Psoas muscle (tissue), 8 donors: Measurements from ENCODE around the gene KPNA6. TPM values are rescaled to one million over a fixed set of nuclear protein-coding genes. Genes with fewer than 3 reads are reported as not detected.

ENCODE experiments used
- ATAC-seq, 4 donors: fragments of 200-7000 bp; cut with Tn5 transposase; one replicate each; pipeline ENCODE4 v1.9.1; 2020; ENCODE audit warnings: moderate library complexity in 3 of 4, mild to moderate bottlenecking in 2 of 4
- DNase-seq, 2 donors: peaks; one replicate each; pipeline ENCODE4 v3.0.0-alpha.2; 2020
- H3K27ac ChIP-seq: fragments of 200-600 bp; one replicate; pipeline ENCODE4 v1.8.0; 2022
- H3K27me3 ChIP-seq, 3 donors: fragments of 200-600 bp in 1 of 3; one replicate each; pipeline versions ENCODE4 v1.6.1 to v1.8.0; 2013 to 2022; ENCODE audit warnings: low read length in 2 of 3, mild to moderate bottlenecking in 2 of 3, moderate library complexity in 1 of 3; ENCODE audit not compliant: insufficient read depth in 3 of 3
- H3K36me3 ChIP-seq, 2 donors: fragments of 200-600 bp in 1 of 2; one replicate each; pipeline versions ENCODE4 v1.6.1 to v1.8.0; 2013 to 2022; ENCODE audit warnings: low read depth in 1 of 2, mild to moderate bottlenecking in 1 of 2, moderate library complexity in 1 of 2; ENCODE audit not compliant: insufficient read depth in 1 of 2
- H3K4me1 ChIP-seq: fragments of 200-600 bp; one replicate; pipeline ENCODE4 v1.8.0; 2022
- H3K4me3 ChIP-seq: fragments of 200-600 bp; one replicate; pipeline ENCODE4 v1.8.0; 2022; ENCODE audit warnings: mild to moderate bottlenecking
- H3K9me3 ChIP-seq: fragments of 200-600 bp; one replicate; pipeline ENCODE4 v1.8.0; 2022
- CTCF ChIP-seq: fragments of 200-600 bp; IDR thresholded peaks from one replicate; pipeline ENCODE4 v1.8.0; 2022; ENCODE audit warnings: antibody characterized with exemption
- WGBS, 3 donors: extraction: QIAGEN DNeasy Blood & Tissue Kit; methylation state at CpG; one replicate each; pipeline versions ENCODE4 v1.1.6 to v1.1.7; 2013; 5-methylcytosine and 5-hydroxymethylcytosine counted together
- intact Hi-C, 2 donors: fragments of 100-400 bp; cut with DNase I; formaldehyde crosslinking; loops; one replicate each; pipeline versions ENCODE4 v1.11.0 to v1.14.2; 2022
- polyA plus RNA-seq, 3 donors: library from polyadenylated mRNA; stranded (reverse); fragments of 200-250 nt; gene quantifications; one replicate each; pipeline ENCODE4 v1.2.3, GENCODE V29; 2013
- total RNA-seq, 4 donors: library from RNA; stranded (reverse); fragmentation: NEBNext Ultra II Directional in 2 of 4; extraction: Animal tissue kit (Norgen Biotek cat#: 25700) in 2 of 4; gene quantifications; one replicate each; pipeline versions ENCODE4 v1.2.1 to v1.2.4, GENCODE V29; 2021 to 2023
- donor health status: healthy with polysubstance abuse.
- donor health status: DM: no; HTN: no; CAD: no; lungs with moderate emphysema.
- donor health status: Bipolar disorder and iron deficiency.
- donor health status: healthy.
- donor health status: DM: yes; HTN: yes; CAD: no.
- donor health status: DM: no; HTN: no; CAD: no.
- donor health status: DM: no; HTN: no; CAD: no.
- donor health status: DM: yes; HTN: yes; CAD: no.

KPNA6 gene
- total and polyA plus RNA-seq, 7 donors, result 13.4 to 98.3 (median 67.4) TPM

- H3K36me3 ChIP-seq, result peaks cover 20 to 63% of the 10 kb centered on the region in 2 donors
These were observed 89.2 kb downstream of the KPNA6 start for GRCh38 chr1:32197074-32197473.

GRCh38 chr1:32197837-32198236, 90.0 kb downstream of the KPNA6 start:
- TF ChIP-seq CTCF, result no peak
- Histone ChIP-seq H3K9me3 (no peaks in the 10 kb centered on the region), H3K27me3 (no peaks in the 10 kb centered on the region), H3K4me3 (no peak overlapping the region), H3K36me3 (peaks cover 20 to 55% of the 10 kb centered on the region in 2 donors), H3K4me1 (peaks cover 54% of the 10 kb centered on the region), H3K27ac (peak overlapping the region; percentile 94)
- intact Hi-C loops, result loop anchor here in 1 of 2 donors (2.0 kb wide), 1 partner anchor 17 kb away; no protein-coding TSS in a partner anchor
- 27 to 59% (median 32%) methylated on average over 6 of the region's 6 CpGs for WGBS, 3 donors
- no peak for ATAC-seq
- DNase-seq, result peak in 1 of 2 donors; percentile 52

More at GRCh38 chr1:32197074-32197473, 89.2 kb downstream of the KPNA6 start:
- H3K27me3 ChIP-seq, result no peaks in the 10 kb centered on the region
- peak in 1 of 2 donors; percentile 38 for DNase-seq
- TF ChIP-seq CTCF, result no peak
- H3K9me3 ChIP-seq, result no peaks in the 10 kb centered on the region
- no peak for ATAC-seq
- intact Hi-C loops, result no loop called here
- H3K27ac ChIP-seq, result peak overlapping the region; percentile 94
- 76 to 94% (median 93%) methylated on average over 1 of the region's 1 CpG for whole genome bisulfite sequencing, 3 donors
- H3K4me1 ChIP-seq, result peaks cover 52% of the 10 kb centered on the region
- no peak overlapping the region for H3K4me3 ChIP-seq

- DNase-seq (peak in 1 of 2 donors; percentile 44), ATAC-seq (no peak)
- Histone ChIP-seq H3K9me3 (no peaks in the 10 kb centered on the region), H3K4me3 (peak overlapping the region; percentile 88), H3K4me1 (peaks cover 54% of the 10 kb centered on the region), H3K27me3 (no peaks in the 10 kb centered on the region), H3K36me3 (peaks cover 17 to 49% of the 10 kb centered on the region in 2 donors), H3K27ac (peak overlapping the region; percentile 94)
- intact Hi-C loops, result loop anchor here in 1 of 2 donors (2.0 kb wide), 1 partner anchor 18 kb away; no protein-coding TSS in a partner anchor
- 72 to 84% (median 78%) methylated on average over 3 of the region's 3 CpGs for WGBS, 3 donors
- TF ChIP-seq CTCF, result no peak
These were observed 90.6 kb downstream of the KPNA6 start for GRCh38 chr1:32198237-32199042.

GRCh38 chr1:32199043-32199716, 91.3 kb downstream of the KPNA6 start:
- H3K36me3 ChIP-seq, result peaks cover 14 to 47% of the 10 kb centered on the region in 2 donors
- DNase-seq (peak in 1 of 2 donors; percentile 35), ATAC-seq (no peak)
- H3K27me3 ChIP-seq, result no peaks in the 10 kb centered on the region
- TF ChIP-seq CTCF, result no peak
- intact Hi-C loops, result loop anchor here in 1 of 2 donors (2.0 kb wide), 1 partner anchor 18 kb away; no protein-coding TSS in a partner anchor
- peak overlapping the region; percentile 94 for H3K27ac ChIP-seq
- H3K4me3 ChIP-seq, result peak overlapping the region; percentile 88
- no peaks in the 10 kb centered on the region for H3K9me3 ChIP-seq
- peaks cover 54% of the 10 kb centered on the region for H3K4me1 ChIP-seq
- WGBS, 3 donors, result 34 to 55% (median 40%) methylated on average over 4 of the region's 4 CpGs
